HCT116 (cell line): ENCODE data around the gene SRRM2. TPM values are rescaled to one million over a fixed set of nuclear protein-coding genes. Genes with fewer than 3 reads are reported as not detected.

Source experiments
- ATAC-seq: fragments of 200-7000 bp; cut with Tn5 transposase; 2 replicates; pipeline ENCODE4 v1.9.1; 2020; ENCODE audit warnings: mild to moderate bottlenecking, moderate library complexity
- BruUV-seq: library from RNA; stranded (reverse); fragments of 400-500 nt; replicated peaks from 2 replicates; lab custom pipeline; 2021; lab: Mats Ljungman, UMichigan
- CTCF ChIA-PET: fragments of 300-600 bp; sonication (Branson Sonifier 250); formaldehyde crosslinking; loops from one replicate; lab custom pipeline; 2021; ENCODE audit warnings: antibody characterized with exemption; lab: Charles Lee
- POLR2A ChIA-PET: fragments of 300-600, 350-600 bp; sonication (Branson Sonifier 250); formaldehyde crosslinking; loops from one replicate; lab custom pipeline; 2021; ENCODE audit warnings: antibody characterized with exemption; lab: Charles Lee
- RAD21 ChIA-PET, 2 experiments: fragments of 300-600 bp; sonication (Branson Sonifier 250); formaldehyde crosslinking; loops; one replicate each; lab custom pipeline; 2023; ENCODE audit warnings: low total read pairs in 2 of 2; ENCODE audit not compliant: uncharacterized antibody in 2 of 2, unreplicated experiment in 2 of 2, low non-redundant PET in 1 of 2; lab: Charles Lee
- DNase-seq: peaks from one replicate; pipeline ENCODE4 v3.0.0-alpha.2; 2010; ENCODE audit warnings: low read depth, low spot score
- H2AFZ ChIP-seq: fragments of 200-600 bp; shearing (Covaris generic), sonication (generic); 2 replicates; pipeline ENCODE4 v1.6.1; 2017; ENCODE audit warnings: low read depth, mixed run types, mixed read lengths, antibody characterized with exemption, low read length; ENCODE audit not compliant: poor library complexity, severe bottlenecking
- H3K27ac ChIP-seq: 2 replicates; pipeline ENCODE4 v1.5.1; 2012; ENCODE audit warnings: low read depth, low read length
- H3K27me3 ChIP-seq: fragments of 200-600 bp; sonication (generic); 2 replicates; pipeline ENCODE4 v1.6.1; 2016; ENCODE audit warnings: mixed run types, low read length, mixed read lengths; ENCODE audit not compliant: insufficient read depth
- H3K36me3 ChIP-seq, 2 experiments: fragments of 200-500 bp in 1 of 2; fragments of 200-600 bp in 1 of 2; sonication (Bioruptor generic) in 1 of 2; sonication (generic) in 1 of 2; 2 replicates each; pipeline versions ENCODE4 v1.5.1 to v1.6.1; 2014 to 2016; ENCODE audit warnings: low read length in 2 of 2, inconsistent platforms in 1 of 2, mixed read lengths in 1 of 2, mixed run types in 1 of 2; ENCODE audit not compliant: insufficient read depth in 2 of 2, control insufficient read depth in 1 of 2
- H3K4me1 ChIP-seq, 2 experiments: fragments of 200-600 bp in 1 of 2; sonication (generic) in 1 of 2; 2 replicates each; pipeline versions ENCODE4 v1.5.1 to v1.6.1; 2012 to 2017; ENCODE audit warnings: low read length in 2 of 2, inconsistent platforms in 1 of 2, mild to moderate bottlenecking in 1 of 2, mixed read lengths in 1 of 2, mixed run types in 1 of 2, moderate library complexity in 1 of 2; ENCODE audit not compliant: insufficient read depth in 2 of 2, control insufficient read depth in 1 of 2
- H3K4me2 ChIP-seq: fragments of 200-600 bp; sonication (generic); 2 replicates; pipeline ENCODE4 v1.6.1; 2017; ENCODE audit warnings: mixed run types, low read length, mixed read lengths
- H3K4me3 ChIP-seq, 2 experiments: fragments of 200-600 bp in 1 of 2; sonication (generic) in 1 of 2; replicated peaks in 1 of 2; 2 replicates each; pipeline ENCODE4 v1.5.1; 2011 to 2016; ENCODE audit warnings: low read length in 2 of 2, control low read depth in 1 of 2, low read depth in 1 of 2, mild to moderate bottlenecking in 1 of 2, mixed read lengths in 1 of 2, mixed run types in 1 of 2
- H3K79me2 ChIP-seq: fragments of 200-600 bp; sonication (generic); 2 replicates; pipeline ENCODE4 v1.6.1; 2017; ENCODE audit warnings: mild to moderate bottlenecking, mixed run types, low read length, moderate library complexity, mixed read lengths; ENCODE audit not compliant: insufficient read depth
- H3K9ac ChIP-seq: fragments of 200-600 bp; sonication (generic); 2 replicates; pipeline ENCODE4 v1.6.1; 2016; ENCODE audit warnings: low read length, mixed read lengths
- H3K9me2 ChIP-seq: fragments of 200-600 bp; sonication (generic), shearing (Covaris generic); 2 replicates; pipeline ENCODE4 v1.6.1; 2017; ENCODE audit warnings: mixed run types, mild to moderate bottlenecking, moderate library complexity; ENCODE audit not compliant: insufficient read depth
- H3K9me3 ChIP-seq, 2 experiments: fragments of 200-500 bp in 1 of 2; fragments of 200-600 bp in 1 of 2; sonication (Bioruptor generic) in 1 of 2; sonication (generic) in 1 of 2; 2 replicates each; pipeline ENCODE4 v1.6.1; 2014 to 2017; ENCODE audit warnings: low read length in 2 of 2, mixed read lengths in 2 of 2, inconsistent platforms in 1 of 2, low read depth in 1 of 2, mild to moderate bottlenecking in 1 of 2, mixed run types in 1 of 2, moderate library complexity in 1 of 2; ENCODE audit not compliant: control insufficient read depth in 1 of 2, insufficient read depth in 1 of 2
- H4K20me1 ChIP-seq: fragments of 200-600 bp; sonication (generic), shearing (Covaris generic); 2 replicates; pipeline ENCODE4 v1.6.1; 2017; ENCODE audit warnings: mixed run types, mild to moderate bottlenecking, moderate library complexity; ENCODE audit not compliant: insufficient read depth
- CEBPB ChIP-seq: IDR thresholded peaks from 2 replicates; pipeline ENCODE4 v1.6.1; 2012; ENCODE audit warnings: low read depth
- EGR1 ChIP-seq: IDR thresholded peaks from 2 replicates; pipeline ENCODE4 v1.6.1; 2012; ENCODE audit warnings: low read depth
- ELF1 ChIP-seq: IDR thresholded peaks from 2 replicates; pipeline ENCODE4 v1.6.1; 2012; ENCODE audit warnings: low read depth, borderline replicate concordance
- EZH2 ChIP-seq: fragments of 200-600 bp; sonication (generic); IDR thresholded peaks from 2 replicates; pipeline ENCODE4 v1.6.1; 2017; ENCODE audit warnings: antibody characterized with exemption, mixed run types
- EZH2phosphoT487 ChIP-seq: fragments of 200-600 bp; IDR thresholded peaks from 2 replicates; pipeline ENCODE4 v1.6.1; 2018; ENCODE audit warnings: antibody characterized with exemption, borderline replicate concordance
- FOSL1 ChIP-seq: IDR thresholded peaks from 2 replicates; pipeline ENCODE4 v1.6.1; 2012; ENCODE audit warnings: low read depth
- POLR2A ChIP-seq: IDR thresholded peaks from 2 replicates; pipeline ENCODE4 v1.7.0; 2011; ENCODE audit warnings: borderline replicate concordance; ENCODE audit not compliant: insufficient read depth, insufficient read length; ENCODE audit errors: extremely low read depth
- POLR2AphosphoS5 ChIP-seq: IDR thresholded peaks from 2 replicates; pipeline ENCODE4 v1.6.1; 2011; ENCODE audit warnings: mild to moderate bottlenecking, low read depth, low read length, moderate library complexity
- RAD21 ChIP-seq: IDR thresholded peaks from 2 replicates; pipeline ENCODE4 v1.6.1; 2012; ENCODE audit warnings: low read depth, mild to moderate bottlenecking
- SRF ChIP-seq: IDR thresholded peaks from 2 replicates; pipeline ENCODE4 v1.6.1; 2012; ENCODE audit warnings: low read depth
- TCF7L2 ChIP-seq: IDR thresholded peaks from 2 replicates; pipeline ENCODE4 v1.7.0; 2011; ENCODE audit warnings: borderline replicate concordance, inconsistent platforms; ENCODE audit not compliant: insufficient read depth, insufficient read length; ENCODE audit errors: extremely low read depth
- YY1 ChIP-seq: IDR thresholded peaks from 2 replicates; pipeline ENCODE4 v1.6.1; 2011; ENCODE audit warnings: low read length, low read depth, moderate library complexity, mild to moderate bottlenecking; ENCODE audit not compliant: insufficient replicate concordance; ENCODE audit errors: extremely low read depth
- ZFX ChIP-seq: fragments of 450-650 bp; IDR thresholded peaks from 2 replicates; pipeline ENCODE4 v1.6.1; 2017
- intact Hi-C: fragments of 100-400 bp; cut with micrococcal nuclease; formaldehyde crosslinking; loops from 2 replicates; pipeline ENCODE4 v1.10.0; 2022
- total RNA-seq: library from RNA; stranded (reverse); gene quantifications from one replicate; pipeline ENCODE4 v1.2.1, GENCODE V29; 2021; ENCODE audit not compliant: unreplicated experiment
- TF ChIP-seq, protein P1 (sequence below): IDR thresholded peaks from 2 replicates; pipeline ENCODE4 v1.6.1; 2012
- TF ChIP-seq, protein P2 (sequence below): IDR thresholded peaks from 2 replicates; pipeline ENCODE4 v1.6.1; 2011; ENCODE audit warnings: mild to moderate bottlenecking, low read length, moderate library complexity; ENCODE audit not compliant: insufficient replicate concordance; ENCODE audit errors: extremely low read depth
- TF ChIP-seq, protein P3 (sequence below): IDR thresholded peaks from 2 replicates; pipeline ENCODE4 v1.6.1; 2012
- TF ChIP-seq, protein P4 (sequence below): IDR thresholded peaks from 2 replicates; pipeline ENCODE4 v1.6.1; 2012; ENCODE audit warnings: low read depth
- TF ChIP-seq, protein P5 (sequence below), 3 experiments: fragments of 200-600 bp in 1 of 3; sonication (generic) in 1 of 3; IDR thresholded peaks in 2 of 3; conservative IDR thresholded peaks in 1 of 3; 2 replicates each; pipeline ENCODE4 v1.5.1; 2012 to 2017; ENCODE audit warnings: low read depth in 2 of 3, low read length in 2 of 3, antibody characterized with exemption in 1 of 3, borderline replicate concordance in 1 of 3, control low read depth in 1 of 3, mild to moderate bottlenecking in 1 of 3, mixed read lengths in 1 of 3, mixed run types in 1 of 3, moderate library complexity in 1 of 3; ENCODE audit not compliant: insufficient read depth in 1 of 3

The SRRM2 gene
- total RNA-seq, 1 experiment from 2014 or later = 541 TPM

DNA sequence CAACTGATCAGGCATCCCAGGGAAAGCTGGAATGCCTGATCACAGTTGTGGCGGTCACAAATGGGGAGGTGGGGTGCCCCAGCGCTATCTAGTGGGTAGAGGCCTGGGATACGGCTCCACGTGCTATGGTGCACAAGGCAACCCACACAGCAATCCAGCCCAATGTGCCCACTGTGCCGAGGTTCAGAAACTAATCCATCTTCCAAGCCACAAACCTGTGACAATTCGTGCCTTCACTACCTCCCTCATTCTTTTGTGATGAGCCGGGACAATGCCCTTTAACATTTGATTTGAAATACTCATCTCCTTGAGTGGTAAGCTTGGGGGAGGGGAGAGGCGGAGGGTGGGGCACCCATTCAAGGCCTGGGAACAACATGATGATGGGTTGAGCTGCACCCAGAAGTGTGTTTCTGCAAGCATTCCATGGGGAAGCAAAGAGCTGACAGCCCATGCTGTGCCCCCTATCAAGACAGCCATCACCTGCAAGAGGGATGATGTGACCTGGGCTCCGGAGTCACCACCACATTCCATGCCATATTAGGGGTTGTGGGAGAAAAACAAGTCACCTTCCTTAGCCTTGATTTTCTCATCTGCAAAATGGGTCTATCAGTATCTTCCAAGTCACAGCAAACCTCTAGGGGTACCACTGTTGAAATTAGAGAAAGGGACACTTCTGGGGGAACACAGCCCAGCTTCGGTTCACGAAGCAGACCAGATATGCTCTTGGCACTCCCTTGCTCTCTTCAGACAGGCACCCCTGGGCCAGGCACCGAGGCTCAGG, 20.9 kb downstream of the SRRM2 start:
- ATAC-seq (no peak), DNase-seq (no peak)
- Histone ChIP-seq H3K4me1 (peaks cover 5 to 49% of the 10 kb centered on the region in 2 experiments; a peak in 3 of 4 replicates), H3K27ac (no peak overlapping the region), H3K79me2 (peaks cover 83% of the 10 kb centered on the region), H3K9ac (no peak overlapping the region), H3K4me2 (peak overlapping the region; percentile 11; the same call in 1 of the 2 replicates), H3K9me2 (no peaks in the 10 kb centered on the region), H2AFZ (no peak overlapping the region), H3K27me3 (no peaks in the 10 kb centered on the region), H3K9me3 (no peaks in the 10 kb centered on the region), H4K20me1 (no peaks in the 10 kb centered on the region; the same call in 1 of the 2 replicates), H3K36me3 (peaks cover 27 to 55% of the 10 kb centered on the region in 2 experiments), H3K4me3 (no peak overlapping the region)
- intact Hi-C loops = no loop called here
- ChIA-PET POLR2A (no interaction called here), CTCF (no interaction called here), RAD21 (no interaction called here)
- TF ChIP-seq ZFX (no peak), SRF (no peak), EZH2 (no peak), EZH2phosphoT487 (no peak), EGR1 (no peak), ELF1 (no peak), POLR2AphosphoS5 (no peak), CEBPB (no peak), YY1 (no peak), RAD21 (no peak), FOSL1 (no peak), POLR2A (no peak), TCF7L2 (no peak)
- TF ChIP-seq, protein P1, sequence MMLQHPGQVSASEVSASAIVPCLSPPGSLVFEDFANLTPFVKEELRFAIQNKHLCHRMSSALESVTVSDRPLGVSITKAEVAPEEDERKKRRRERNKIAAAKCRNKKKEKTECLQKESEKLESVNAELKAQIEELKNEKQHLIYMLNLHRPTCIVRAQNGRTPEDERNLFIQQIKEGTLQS = no peak
- TF ChIP-seq, protein P2, sequence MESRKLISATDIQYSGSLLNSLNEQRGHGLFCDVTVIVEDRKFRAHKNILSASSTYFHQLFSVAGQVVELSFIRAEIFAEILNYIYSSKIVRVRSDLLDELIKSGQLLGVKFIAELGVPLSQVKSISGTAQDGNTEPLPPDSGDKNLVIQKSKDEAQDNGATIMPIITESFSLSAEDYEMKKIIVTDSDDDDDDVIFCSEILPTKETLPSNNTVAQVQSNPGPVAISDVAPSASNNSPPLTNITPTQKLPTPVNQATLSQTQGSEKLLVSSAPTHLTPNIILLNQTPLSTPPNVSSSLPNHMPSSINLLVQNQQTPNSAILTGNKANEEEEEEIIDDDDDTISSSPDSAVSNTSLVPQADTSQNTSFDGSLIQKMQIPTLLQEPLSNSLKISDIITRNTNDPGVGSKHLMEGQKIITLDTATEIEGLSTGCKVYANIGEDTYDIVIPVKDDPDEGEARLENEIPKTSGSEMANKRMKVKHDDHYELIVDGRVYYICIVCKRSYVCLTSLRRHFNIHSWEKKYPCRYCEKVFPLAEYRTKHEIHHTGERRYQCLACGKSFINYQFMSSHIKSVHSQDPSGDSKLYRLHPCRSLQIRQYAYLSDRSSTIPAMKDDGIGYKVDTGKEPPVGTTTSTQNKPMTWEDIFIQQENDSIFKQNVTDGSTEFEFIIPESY = no peak
- TF ChIP-seq, protein P3, sequence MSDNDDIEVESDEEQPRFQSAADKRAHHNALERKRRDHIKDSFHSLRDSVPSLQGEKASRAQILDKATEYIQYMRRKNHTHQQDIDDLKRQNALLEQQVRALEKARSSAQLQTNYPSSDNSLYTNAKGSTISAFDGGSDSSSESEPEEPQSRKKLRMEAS = no peak
- TF ChIP-seq, protein P4, sequence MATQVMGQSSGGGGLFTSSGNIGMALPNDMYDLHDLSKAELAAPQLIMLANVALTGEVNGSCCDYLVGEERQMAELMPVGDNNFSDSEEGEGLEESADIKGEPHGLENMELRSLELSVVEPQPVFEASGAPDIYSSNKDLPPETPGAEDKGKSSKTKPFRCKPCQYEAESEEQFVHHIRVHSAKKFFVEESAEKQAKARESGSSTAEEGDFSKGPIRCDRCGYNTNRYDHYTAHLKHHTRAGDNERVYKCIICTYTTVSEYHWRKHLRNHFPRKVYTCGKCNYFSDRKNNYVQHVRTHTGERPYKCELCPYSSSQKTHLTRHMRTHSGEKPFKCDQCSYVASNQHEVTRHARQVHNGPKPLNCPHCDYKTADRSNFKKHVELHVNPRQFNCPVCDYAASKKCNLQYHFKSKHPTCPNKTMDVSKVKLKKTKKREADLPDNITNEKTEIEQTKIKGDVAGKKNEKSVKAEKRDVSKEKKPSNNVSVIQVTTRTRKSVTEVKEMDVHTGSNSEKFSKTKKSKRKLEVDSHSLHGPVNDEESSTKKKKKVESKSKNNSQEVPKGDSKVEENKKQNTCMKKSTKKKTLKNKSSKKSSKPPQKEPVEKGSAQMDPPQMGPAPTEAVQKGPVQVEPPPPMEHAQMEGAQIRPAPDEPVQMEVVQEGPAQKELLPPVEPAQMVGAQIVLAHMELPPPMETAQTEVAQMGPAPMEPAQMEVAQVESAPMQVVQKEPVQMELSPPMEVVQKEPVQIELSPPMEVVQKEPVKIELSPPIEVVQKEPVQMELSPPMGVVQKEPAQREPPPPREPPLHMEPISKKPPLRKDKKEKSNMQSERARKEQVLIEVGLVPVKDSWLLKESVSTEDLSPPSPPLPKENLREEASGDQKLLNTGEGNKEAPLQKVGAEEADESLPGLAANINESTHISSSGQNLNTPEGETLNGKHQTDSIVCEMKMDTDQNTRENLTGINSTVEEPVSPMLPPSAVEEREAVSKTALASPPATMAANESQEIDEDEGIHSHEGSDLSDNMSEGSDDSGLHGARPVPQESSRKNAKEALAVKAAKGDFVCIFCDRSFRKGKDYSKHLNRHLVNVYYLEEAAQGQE = no peak
- TF ChIP-seq, protein P5, sequence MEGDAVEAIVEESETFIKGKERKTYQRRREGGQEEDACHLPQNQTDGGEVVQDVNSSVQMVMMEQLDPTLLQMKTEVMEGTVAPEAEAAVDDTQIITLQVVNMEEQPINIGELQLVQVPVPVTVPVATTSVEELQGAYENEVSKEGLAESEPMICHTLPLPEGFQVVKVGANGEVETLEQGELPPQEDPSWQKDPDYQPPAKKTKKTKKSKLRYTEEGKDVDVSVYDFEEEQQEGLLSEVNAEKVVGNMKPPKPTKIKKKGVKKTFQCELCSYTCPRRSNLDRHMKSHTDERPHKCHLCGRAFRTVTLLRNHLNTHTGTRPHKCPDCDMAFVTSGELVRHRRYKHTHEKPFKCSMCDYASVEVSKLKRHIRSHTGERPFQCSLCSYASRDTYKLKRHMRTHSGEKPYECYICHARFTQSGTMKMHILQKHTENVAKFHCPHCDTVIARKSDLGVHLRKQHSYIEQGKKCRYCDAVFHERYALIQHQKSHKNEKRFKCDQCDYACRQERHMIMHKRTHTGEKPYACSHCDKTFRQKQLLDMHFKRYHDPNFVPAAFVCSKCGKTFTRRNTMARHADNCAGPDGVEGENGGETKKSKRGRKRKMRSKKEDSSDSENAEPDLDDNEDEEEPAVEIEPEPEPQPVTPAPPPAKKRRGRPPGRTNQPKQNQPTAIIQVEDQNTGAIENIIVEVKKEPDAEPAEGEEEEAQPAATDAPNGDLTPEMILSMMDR (IDR thresholded peaks at IDR 0.05 in 2 of 3, conservative IDR thresholded peaks at IDR 0.05 in 1 of 3; ENCODE audit: borderline replicate concordance in 1 of 3, insufficient read depth in 1 of 3, low read depth in 2 of 3, low read length in 2 of 3) = no peak
- no TSS peak for BruUV-seq
